Vagina (tissue), 2 donors: ENCODE measurements around the gene SMG6. TPM values are rescaled to one million over a fixed set of nuclear protein-coding genes. Genes with fewer than 3 reads are reported as not detected.
A peak's percentile ranks its signal among the peaks of the same experiment; 100 is the strongest.

ENCODE experiments used
- DNase-seq, 2 donors: peaks; one replicate each; pipeline ENCODE4 v3.0.0-alpha.2; 2017; ENCODE audit errors: extremely low spot score in 2 of 2
- H3K27ac ChIP-seq: fragments of 200-600 bp; sonication (generic); one replicate; pipeline ENCODE4 v1.5.1; 2019
- H3K27me3 ChIP-seq: fragments of 200-600 bp; sonication (generic); one replicate; pipeline ENCODE4 v1.5.1; 2019
- H3K36me3 ChIP-seq, 2 donors: fragments of 200-600 bp; sonication (generic); one replicate each; pipeline ENCODE4 v1.5.1; 2017 to 2019
- H3K4me1 ChIP-seq: fragments of 200-600 bp; sonication (generic); one replicate; pipeline ENCODE4 v1.5.1; 2019
- H3K4me3 ChIP-seq, 2 donors: fragments of 200-600 bp; sonication (generic); 1 replicate in 1 of 2; 2 replicates in 1 of 2; pipeline ENCODE4 v1.5.1; 2016 to 2019
- H3K9me3 ChIP-seq: fragments of 200-600 bp; sonication (generic); one replicate; pipeline ENCODE4 v1.5.1; 2019
- CTCF ChIP-seq, 3 experiments: fragments of 450-650 bp in 2 of 3; fragments of 200-600 bp in 1 of 3; sonication (generic) in 1 of 3; IDR thresholded peaks; one replicate each; pipeline ENCODE4 v1.5.1; 2017 to 2019; ENCODE audit warnings: antibody characterized with exemption in 3 of 3, mild to moderate bottlenecking in 2 of 3, moderate library complexity in 2 of 3
- POLR2A ChIP-seq, 2 donors: fragments of 450-650 bp; IDR thresholded peaks; one replicate each; pipeline ENCODE4 v1.6.1; 2017; ENCODE audit warnings: antibody characterized with exemption in 2 of 2, mild to moderate bottlenecking in 2 of 2, moderate library complexity in 2 of 2
- POLR2AphosphoS5 ChIP-seq, 2 donors: sonication (generic); formaldehyde crosslinking; IDR thresholded peaks; one replicate each; pipeline ENCODE4 v1.9.0; 2017; ENCODE audit warnings: antibody characterized with exemption in 2 of 2, mild to moderate bottlenecking in 2 of 2, low read depth in 1 of 2; ENCODE audit not compliant: insufficient read depth in 1 of 2
- intact Hi-C: fragments of 100-400 bp; cut with DNase I; formaldehyde crosslinking; loops from one replicate; pipeline ENCODE4 v1.15.1; 2023
- total RNA-seq: library from RNA; depleted of rRNA; stranded (reverse); fragments of >200 nt; gene quantifications from one replicate; pipeline ENCODE4 v1.2.3, GENCODE V29; 2016

Gene SMG6
- total RNA-seq, 1 donor from 2014 or later, result 46.2 TPM

GRCh38 chr17:2023692-2024571, 279.7 kb downstream of the SMG6 start:
- Histone ChIP-seq H3K27me3 (no peaks in the 10 kb centered on the region), H3K27ac (peak overlapping the region; percentile 58), H3K9me3 (no peaks in the 10 kb centered on the region), H3K36me3 (no peaks in the 10 kb centered on the region), H3K4me3 (peak overlapping the region; percentile 60 to 64), H3K4me1 (peaks cover 33% of the 10 kb centered on the region)
- intact Hi-C loops, result no loop called here
- DNase-seq, result no peak
- TF ChIP-seq POLR2A (IDR thresholded peaks at IDR 0.05) (no peak), POLR2AphosphoS5 (IDR thresholded peaks at IDR 0.05; ENCODE audit: insufficient read depth in 1 of 2, low read depth in 1 of 2) (no peak), CTCF (IDR thresholded peaks at IDR 0.05) (no peak)

GRCh38 chr17:2023256-2023655, 280.3 kb downstream of the SMG6 start:
- Histone ChIP-seq H3K27ac (no peak overlapping the region), H3K4me1 (peaks cover 33% of the 10 kb centered on the region), H3K9me3 (no peaks in the 10 kb centered on the region), H3K27me3 (no peaks in the 10 kb centered on the region), H3K36me3 (no peaks in the 10 kb centered on the region), H3K4me3 (peak overlapping the region; percentile 60 to 64)
- no peak for DNase-seq
- intact Hi-C loops, result no loop called here
- TF ChIP-seq POLR2A (IDR thresholded peaks at IDR 0.05), result no peak
- TF ChIP-seq CTCF (IDR thresholded peaks at IDR 0.05), result no peak
- TF ChIP-seq POLR2AphosphoS5 (IDR thresholded peaks at IDR 0.05; ENCODE audit: insufficient read depth in 1 of 2, low read depth in 1 of 2), result no peak

- Histone ChIP-seq H3K27ac (no peak overlapping the region), H3K36me3 (no peaks in the 10 kb centered on the region), H3K4me1 (peaks cover 33% of the 10 kb centered on the region), H3K9me3 (no peaks in the 10 kb centered on the region), H3K27me3 (no peaks in the 10 kb centered on the region), H3K4me3 (no peak overlapping the region)
- TF ChIP-seq POLR2AphosphoS5 (IDR thresholded peaks at IDR 0.05; ENCODE audit: insufficient read depth in 1 of 2, low read depth in 1 of 2) (no peak), CTCF (IDR thresholded peaks at IDR 0.05) (no peak), POLR2A (IDR thresholded peaks at IDR 0.05) (no peak)
- no peak for DNase-seq
- intact Hi-C loops, result no loop called here
These were observed 280.8 kb downstream of the SMG6 start for GRCh38 chr17:2022647-2023240.

- intact Hi-C loops, result no loop called here
- no peaks in the 10 kb centered on the region for H3K27me3 ChIP-seq
- DNase-seq, result no peak
- H3K9me3 ChIP-seq, result no peaks in the 10 kb centered on the region
- no peak overlapping the region for H3K27ac ChIP-seq
- TF ChIP-seq POLR2A (IDR thresholded peaks at IDR 0.05) (no peak), POLR2AphosphoS5 (IDR thresholded peaks at IDR 0.05; ENCODE audit: insufficient read depth in 1 of 2, low read depth in 1 of 2) (no peak), CTCF (IDR thresholded peaks at IDR 0.05) (no peak)
- no peaks in the 10 kb centered on the region for H3K36me3 ChIP-seq
- H3K4me1 ChIP-seq, result peaks cover 25% of the 10 kb centered on the region
- H3K4me3 ChIP-seq, result no peak overlapping the region
These were observed 282.9 kb downstream of the SMG6 start for GRCh38 chr17:2020721-2021120.

GRCh38 chr17:2019723-2020122, 283.9 kb downstream of the SMG6 start:
- Histone ChIP-seq H3K9me3 (no peaks in the 10 kb centered on the region), H3K4me1 (peaks cover 18% of the 10 kb centered on the region), H3K36me3 (no peaks in the 10 kb centered on the region), H3K27ac (no peak overlapping the region), H3K4me3 (no peak overlapping the region), H3K27me3 (no peaks in the 10 kb centered on the region)
- TF ChIP-seq POLR2A (IDR thresholded peaks at IDR 0.05) (no peak), POLR2AphosphoS5 (IDR thresholded peaks at IDR 0.05; ENCODE audit: insufficient read depth in 1 of 2, low read depth in 1 of 2) (no peak), CTCF (IDR thresholded peaks at IDR 0.05) (no peak)
- intact Hi-C loops, result no loop called here
- no peak for DNase-seq
